Natural killer cell (primary cell): Measurements from ENCODE around the gene TNFAIP2. TPM values are rescaled to one million over a fixed set of nuclear protein-coding genes. Genes with fewer than 3 reads are reported as not detected.

Experiments used
- ATAC-seq, 3 donors: fragments of 150-1000 bp in 2 of 3; fragments of 200-7000 bp in 1 of 3; cut with Tn5 transposase; 1 replicate in 1 of 3; 2 replicates in 2 of 3; pipeline ENCODE4 v1.10.0; 2021; ENCODE audit warnings: mild to moderate bottlenecking in 2 of 3, moderate library complexity in 2 of 3
- DNase-seq, 2 donors: peaks; one replicate each; pipeline versions ENCODE4 v3.0.0 to v3.0.0-alpha.2; 2013 to 2021; ENCODE audit warnings: mixed read lengths in 1 of 2
- H3K27ac ChIP-seq: one replicate; pipeline ENCODE4 v1.5.1; 2013; ENCODE audit warnings: mild to moderate bottlenecking, low read length
- H3K27me3 ChIP-seq: one replicate; pipeline ENCODE4 v1.6.1; 2013; ENCODE audit warnings: low read length; ENCODE audit not compliant: control insufficient read depth, insufficient read depth
- H3K36me3 ChIP-seq: one replicate; pipeline ENCODE4 v1.6.1; 2013; ENCODE audit warnings: low read length; ENCODE audit not compliant: control insufficient read depth, insufficient read depth
- H3K4me1 ChIP-seq: one replicate; pipeline ENCODE4 v1.6.1; 2013; ENCODE audit warnings: low read length; ENCODE audit not compliant: control insufficient read depth, insufficient read depth
- H3K4me3 ChIP-seq: one replicate; pipeline ENCODE4 v1.5.1; 2013; ENCODE audit warnings: low read length
- H3K9me3 ChIP-seq: one replicate; pipeline ENCODE4 v1.6.1; 2013; ENCODE audit warnings: low read length; ENCODE audit not compliant: control insufficient read depth, insufficient read depth
- H3K27ac Mint-ChIP-seq, 2 donors: one replicate each; pipeline ENCODE4 v1.8.0; 2022; ENCODE audit warnings: mild to moderate bottlenecking in 2 of 2, mixed read lengths in 2 of 2, moderate library complexity in 1 of 2
- H3K27me3 Mint-ChIP-seq, 2 donors: one replicate each; pipeline ENCODE4 v1.8.0; 2022; ENCODE audit warnings: low read depth in 2 of 2, mixed read lengths in 2 of 2
- H3K36me3 Mint-ChIP-seq: one replicate; pipeline ENCODE4 v1.8.0; 2022; ENCODE audit warnings: mixed read lengths
- H3K4me1 Mint-ChIP-seq, 2 donors: one replicate each; pipeline ENCODE4 v1.8.0; 2022; ENCODE audit warnings: mixed read lengths in 2 of 2
- H3K4me3 Mint-ChIP-seq: one replicate; pipeline ENCODE4 v1.8.0; 2022; ENCODE audit warnings: mild to moderate bottlenecking, moderate library complexity, mixed read lengths
- H3K9me3 Mint-ChIP-seq, 2 donors: one replicate each; pipeline ENCODE4 v1.8.0; 2022; ENCODE audit warnings: mixed read lengths in 2 of 2
- CTCF ChIP-seq: fragments of 200-600 bp; IDR thresholded peaks from one replicate; pipeline ENCODE4 v1.8.0; 2022; ENCODE audit warnings: antibody characterized with exemption
- WGBS: methylation state at CpG from one replicate; pipeline ENCODE4 v1.1.7; 2013; ENCODE audit warnings: missing lambda C conversion rate; ENCODE audit not compliant: insufficient coverage; 5-methylcytosine and 5-hydroxymethylcytosine counted together
- intact Hi-C: fragments of 100-400 bp; cut with micrococcal nuclease; formaldehyde crosslinking; loops from one replicate; pipeline ENCODE4 v1.14.2; 2022
- total RNA-seq, 4 donors: library from RNA; stranded (reverse); fragments of 120-200 nt in 1 of 4; gene quantifications; one replicate each; pipeline versions ENCODE4 v1.2.3 to v1.2.4, GENCODE V29; 2013 to 2022

The TNFAIP2 gene
- total RNA-seq, 3 donors from 2014 or later (not counting 1 experiment from before 2014, with no cell fraction given) = 14.2 to 89.8 (median 50.1) TPM

- 66% methylated on average over 10 of the region's 12 CpGs for WGBS
- no peaks in the 10 kb centered on the region for H3K36me3 Mint-ChIP-seq
- no peak overlapping the region for H3K27ac ChIP-seq
- H3K9me3 Mint-ChIP-seq = no peaks in the 10 kb centered on the region
- no peaks in the 10 kb centered on the region for H3K36me3 ChIP-seq
- no peak overlapping the region for H3K4me3 Mint-ChIP-seq
- peaks cover 0 to 20% of the 10 kb centered on the region in 2 donors for H3K27me3 Mint-ChIP-seq
- H3K4me1 Mint-ChIP-seq = no peaks in the 10 kb centered on the region
- H3K27me3 ChIP-seq = peaks cover 9% of the 10 kb centered on the region
- H3K27ac Mint-ChIP-seq = no peak overlapping the region
- no peak for ATAC-seq
- TF ChIP-seq CTCF = no peak
- no peak for DNase-seq
- intact Hi-C loops = loop anchor here (10.0 kb wide), 1 partner anchor 404 kb away; no protein-coding TSS in a partner anchor
- no peak overlapping the region for H3K4me3 ChIP-seq
- H3K9me3 ChIP-seq = no peaks in the 10 kb centered on the region
- H3K4me1 ChIP-seq = peaks cover 7% of the 10 kb centered on the region
Observed at GRCh38 chr14:103099081-103099732, 24.1 kb upstream of the TNFAIP2 start.

GRCh38 chr14:103099733-103100280 lies 23.5 kb upstream of the TNFAIP2 start:
- H3K36me3 Mint-ChIP-seq = no peaks in the 10 kb centered on the region
- ATAC-seq (no peak), DNase-seq (no peak)
- no peak for TF ChIP-seq CTCF
- H3K27me3 Mint-ChIP-seq = peaks cover 1 to 20% of the 10 kb centered on the region in 2 donors
- 88% methylated on average over 8 of the region's 8 CpGs for WGBS
- no peak overlapping the region for H3K4me3 ChIP-seq
- H3K4me1 Mint-ChIP-seq = peaks cover under 1 to 1% of the 10 kb centered on the region in 2 donors
- H3K9me3 Mint-ChIP-seq = no peaks in the 10 kb centered on the region
- peaks cover 13% of the 10 kb centered on the region for H3K27me3 ChIP-seq
- no peak overlapping the region for H3K27ac Mint-ChIP-seq
- H3K4me1 ChIP-seq = peaks cover 11% of the 10 kb centered on the region
- no peaks in the 10 kb centered on the region for H3K9me3 ChIP-seq
- intact Hi-C loops = loop anchor here (10.0 kb wide), 1 partner anchor 405 kb away; no protein-coding TSS in a partner anchor
- H3K4me3 Mint-ChIP-seq = no peak overlapping the region
- H3K36me3 ChIP-seq = no peaks in the 10 kb centered on the region
- H3K27ac ChIP-seq = no peak overlapping the region

- WGBS = 85% methylated on average over 25 of the region's 25 CpGs
- peaks cover 18% of the 10 kb centered on the region for H3K4me1 ChIP-seq
- H3K36me3 ChIP-seq = no peaks in the 10 kb centered on the region
- TF ChIP-seq CTCF = no peak
- DNase-seq (no peak), ATAC-seq (no peak)
- intact Hi-C loops = no loop called here
- H3K27me3 ChIP-seq = peaks cover 14% of the 10 kb centered on the region
- H3K27ac ChIP-seq = no peak overlapping the region
- H3K27ac Mint-ChIP-seq = no peak overlapping the region
- H3K4me1 Mint-ChIP-seq = peaks cover 6 to 7% of the 10 kb centered on the region in 2 donors
- no peaks in the 10 kb centered on the region for H3K9me3 Mint-ChIP-seq
- H3K9me3 ChIP-seq = no peaks in the 10 kb centered on the region
- H3K36me3 Mint-ChIP-seq = no peaks in the 10 kb centered on the region
- H3K4me3 ChIP-seq = no peak overlapping the region
- H3K27me3 Mint-ChIP-seq = peaks cover 8 to 27% of the 10 kb centered on the region in 2 donors
- H3K4me3 Mint-ChIP-seq = no peak overlapping the region
Observed at GRCh38 chr14:103100281-103101121, 22.8 kb upstream of the TNFAIP2 start.
